ENCODE measurements around the gene FZD2.

Gene FZD2

DNA sequence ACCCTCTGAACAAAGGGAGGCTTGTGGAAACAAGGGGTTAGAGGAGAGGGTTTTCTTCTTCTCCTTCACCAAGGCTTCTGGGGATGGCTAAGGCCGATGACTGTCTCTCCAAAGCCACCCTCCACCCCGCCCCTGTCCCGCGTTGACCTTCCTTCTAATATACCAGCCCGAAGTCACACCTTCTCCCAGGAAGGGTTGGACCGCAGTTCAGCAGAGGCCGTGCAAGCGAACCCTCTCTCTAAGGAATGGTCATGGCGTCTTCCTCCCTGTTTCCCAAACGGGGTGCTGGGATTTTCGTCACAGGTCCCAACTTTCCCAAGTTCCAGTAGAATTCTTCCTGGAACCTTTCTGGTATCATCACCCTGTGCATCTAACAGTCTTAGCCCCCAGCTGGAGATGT lies 49.4 kb downstream of the FZD2 start:
- DNase-seq (ENCODE audit: low read depth in 1 of 2, low spot score in 1 of 2) = no peak

DNA sequence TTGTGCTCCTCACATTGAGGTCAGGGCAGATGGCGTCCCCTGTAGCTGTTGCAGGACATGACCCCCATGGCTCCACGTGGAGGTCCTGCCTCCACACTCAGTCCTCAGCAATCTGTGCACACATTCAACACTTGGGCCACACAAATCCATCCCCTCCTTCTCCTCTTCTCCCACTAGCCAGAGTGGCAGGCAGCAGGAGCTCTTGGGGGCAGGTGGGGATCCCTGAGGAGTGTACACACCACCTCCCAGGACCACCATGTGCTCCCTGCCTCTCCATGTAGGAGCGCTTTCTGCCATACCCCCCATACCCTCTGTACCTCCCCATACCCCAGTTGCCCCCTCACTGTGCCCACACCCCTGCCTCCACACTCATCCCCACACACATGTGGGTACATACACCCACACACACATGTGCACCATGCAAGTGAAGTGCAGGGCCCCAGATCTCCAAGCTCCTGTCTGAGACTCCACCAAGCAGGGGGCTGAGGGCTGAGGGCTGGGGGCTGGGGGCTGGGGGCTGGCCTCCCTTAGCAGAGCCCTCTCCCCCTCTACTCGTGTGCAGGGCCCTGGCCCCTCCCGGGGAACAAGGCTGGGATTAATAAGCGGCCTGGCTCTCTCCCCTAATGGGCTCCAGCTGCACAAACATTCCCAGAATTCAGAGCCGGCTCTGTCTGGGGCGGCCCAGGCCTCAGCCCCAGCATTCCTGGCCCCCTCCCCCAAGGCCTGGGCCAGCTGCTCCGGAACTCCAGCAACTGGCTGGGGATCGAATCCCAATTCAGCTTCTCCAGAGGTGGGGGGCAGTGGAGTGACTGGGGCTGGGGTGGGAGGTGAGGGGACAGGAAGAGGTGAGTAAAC lies 50.8 kb downstream of the FZD2 start:
- no peak for DNase-seq (ENCODE audit: low read depth in 1 of 2, low spot score in 1 of 2)

- DNase-seq (ENCODE audit: low read depth in 1 of 2, low spot score in 1 of 2) = no peak
These were observed 51.6 kb downstream of the FZD2 start for GRCh38 chr17:44608727-44609435.

GRCh38 chr17:44610331-44610730 lies 53.0 kb downstream of the FZD2 start:
- no peak for DNase-seq (ENCODE audit: low read depth in 1 of 2, low spot score in 1 of 2)
